ENCODE data around the gene ARPC2.

Gene ARPC2

GRCh38 chr2:218291318-218292047, 74.5 kb downstream of the ARPC2 start:
- DNase-seq = no peak

GRCh38 chr2:218292048-218293014, 75.3 kb downstream of the ARPC2 start, which contains the start of gene TMBIM1:
Gene TMBIM1 (minus strand): TSS chr2:218292503. CDS start chr2:218282141, 10,362 bp downstream.
- DNase-seq = peak; percentile 72 to 81

- no peak for DNase-seq
Observed at GRCh38 chr2:218293715-218294429, 76.9 kb downstream of the ARPC2 start.

- DNase-seq = no peak
Observed at GRCh38 chr2:218294430-218295022, 77.5 kb downstream of the ARPC2 start.

- DNase-seq = no peak
Observed at GRCh38 chr2:218295029-218295428, 78.0 kb downstream of the ARPC2 start.

- DNase-seq = no peak
Observed at GRCh38 chr2:218296200-218296599, 79.2 kb downstream of the ARPC2 start.

- DNase-seq = no peak
Observed at GRCh38 chr2:218296847-218297246, 79.9 kb downstream of the ARPC2 start.

- no peak for DNase-seq
Observed at GRCh38 chr2:218298314-218298875, 81.4 kb downstream of the ARPC2 start.

- no peak for DNase-seq
Observed at GRCh38 chr2:218300141-218300540, 83.2 kb downstream of the ARPC2 start.

- DNase-seq = peak; percentile 76 to 79
Observed at GRCh38 chr2:218301176-218301819, 84.3 kb downstream of the ARPC2 start.
